HEK293 (cell line): ENCODE data around the gene RTRAF.

Experiments used
- CTCF ChIA-PET: fragments of 350-600 bp; formaldehyde crosslinking; extraction: SDS; loops from one replicate; lab custom pipeline; 2021; ENCODE audit warnings: antibody characterized with exemption; lab: Yijun Ruan, JAX
- POLR2A ChIA-PET: fragments of 300-600 bp; formaldehyde crosslinking; extraction: SDS; loops from one replicate; lab custom pipeline; 2020; ENCODE audit warnings: antibody characterized with exemption, inconsistent platforms; lab: Yijun Ruan, JAX
- H3K27ac ChIP-seq: fragments of 200-500 bp; sonication (Bioruptor generic); 2 replicates; pipeline ENCODE4 v1.5.1; 2014; ENCODE audit warnings: low read depth, low read length, control low read depth, inconsistent platforms; ENCODE audit errors: extremely low read depth
- H3K36me3 ChIP-seq, 2 experiments: fragments of 200-500 bp in 1 of 2; sonication (Bioruptor generic) in 1 of 2; 1 replicate in 1 of 2; 2 replicates in 1 of 2; pipeline ENCODE4 v1.5.1; 2014 to 2017; ENCODE audit warnings: inconsistent platforms in 2 of 2, low read length in 2 of 2; ENCODE audit not compliant: control insufficient read depth in 2 of 2, insufficient read depth in 1 of 2
- H3K4me1 ChIP-seq: fragments of 200-500 bp; sonication (Bioruptor generic); 2 replicates; pipeline ENCODE4 v1.5.1; 2014; ENCODE audit warnings: mild to moderate bottlenecking, low read length, inconsistent platforms; ENCODE audit not compliant: control insufficient read depth, insufficient read depth
- H3K4me3 ChIP-seq: 2 replicates; pipeline ENCODE4 v1.5.1; 2011; ENCODE audit warnings: low read depth, mild to moderate bottlenecking, control low read depth, low read length, moderate library complexity
- H3K9me3 ChIP-seq: fragments of 200-500 bp; sonication (Bioruptor generic); 2 replicates; pipeline ENCODE4 v1.5.1; 2014; ENCODE audit warnings: low read depth, low read length, inconsistent platforms; ENCODE audit not compliant: control insufficient read depth, insufficient read depth
- BCL11B ChIP-seq: fragments of 450-650 bp; formaldehyde crosslinking; IDR thresholded peaks from 2 replicates; pipeline ENCODE4 v1.5.1; 2016; ENCODE audit warnings: low read depth, missing biosample characterization, missing genetic modification characterization
- EGR2 ChIP-seq: fragments of 450-650 bp; formaldehyde crosslinking; IDR thresholded peaks from 2 replicates; pipeline ENCODE4 v1.5.1; 2016; ENCODE audit warnings: low read depth, missing biosample characterization, missing genetic modification characterization
- GFI1B ChIP-seq: fragments of 450-650 bp; formaldehyde crosslinking; IDR thresholded peaks from 2 replicates; pipeline ENCODE4 v1.5.1; 2016; ENCODE audit warnings: missing biosample characterization, missing genetic modification characterization
- GLIS2 ChIP-seq: fragments of 450-650 bp; formaldehyde crosslinking; IDR thresholded peaks from 2 replicates; pipeline ENCODE4 v1.5.1; 2016; ENCODE audit warnings: missing biosample characterization, missing genetic modification characterization
- MEIS1 ChIP-seq: sonication (generic); formaldehyde crosslinking; IDR thresholded peaks from 2 replicates; pipeline ENCODE4 v1.8.1; 2022; ENCODE audit warnings: missing genetic modification reagents, mild to moderate bottlenecking, borderline replicate concordance
- PRDM1 ChIP-seq: fragments of 450-650 bp; formaldehyde crosslinking; IDR thresholded peaks from 2 replicates; pipeline ENCODE4; 2016; ENCODE audit warnings: missing biosample characterization, missing genetic modification characterization
- WT1 ChIP-seq: fragments of 450-650 bp; formaldehyde crosslinking; IDR thresholded peaks from 2 replicates; pipeline ENCODE4 v1.5.1; 2016; ENCODE audit warnings: missing biosample characterization, missing genetic modification characterization
- ZBTB7A ChIP-seq: fragments of 450-650 bp; formaldehyde crosslinking; IDR thresholded peaks from 2 replicates; pipeline ENCODE4 v1.5.1; 2016; ENCODE audit warnings: low read depth, missing biosample characterization, missing genetic modification characterization
- ZBTB8A ChIP-seq: fragments of 450-650 bp; formaldehyde crosslinking; IDR thresholded peaks from 2 replicates; pipeline ENCODE4 v1.5.1; 2016; ENCODE audit warnings: missing biosample characterization, missing genetic modification characterization
- ZEB2 ChIP-seq: fragments of 450-650 bp; formaldehyde crosslinking; IDR thresholded peaks from 2 replicates; pipeline ENCODE4 v1.5.1; 2016; ENCODE audit warnings: missing biosample characterization, missing genetic modification characterization
- ZFP3 ChIP-seq: fragments of 450-650 bp; formaldehyde crosslinking; IDR thresholded peaks from 2 replicates; pipeline ENCODE4 v1.5.1; 2016; ENCODE audit warnings: low read depth, missing biosample characterization, missing genetic modification characterization
- ZNF112 ChIP-seq: fragments of 450-650 bp; formaldehyde crosslinking; IDR thresholded peaks from 2 replicates; pipeline ENCODE4 v1.5.0; 2017; ENCODE audit warnings: missing biosample characterization, missing genetic modification characterization
- ZNF138 ChIP-seq: fragments of 450-650 bp; formaldehyde crosslinking; IDR thresholded peaks from 2 replicates; pipeline ENCODE4 v1.5.1; 2016; ENCODE audit warnings: missing biosample characterization, missing genetic modification characterization, borderline replicate concordance
- ZNF157 ChIP-seq: fragments of 450-650 bp; formaldehyde crosslinking; IDR thresholded peaks from 2 replicates; pipeline ENCODE4 v1.5.1; 2016; ENCODE audit warnings: missing biosample characterization, missing genetic modification characterization
- ZNF174 ChIP-seq: fragments of 450-650 bp; formaldehyde crosslinking; IDR thresholded peaks from 2 replicates; pipeline ENCODE4 v1.5.0; 2017; ENCODE audit warnings: missing biosample characterization, mild to moderate bottlenecking, missing genetic modification characterization
- ZNF223 ChIP-seq: fragments of 450-650 bp; formaldehyde crosslinking; IDR thresholded peaks from 2 replicates; pipeline ENCODE4 v1.5.1; 2016; ENCODE audit warnings: missing biosample characterization, missing genetic modification characterization
- ZNF23 ChIP-seq: fragments of 450-650 bp; formaldehyde crosslinking; IDR thresholded peaks from 2 replicates; pipeline ENCODE4 v1.5.1; 2016; ENCODE audit warnings: missing biosample characterization, missing genetic modification characterization, borderline replicate concordance
- ZNF366 ChIP-seq: fragments of 450-650 bp; formaldehyde crosslinking; conservative IDR thresholded peaks from 2 replicates; pipeline ENCODE4 v1.5.1; 2016; ENCODE audit warnings: missing biosample characterization, missing genetic modification characterization
- ZNF514 ChIP-seq: fragments of 450-650 bp; formaldehyde crosslinking; IDR thresholded peaks from 2 replicates; pipeline ENCODE4 v1.5.1; 2016; ENCODE audit warnings: missing biosample characterization, missing genetic modification characterization
- ZNF544 ChIP-seq: fragments of 450-650 bp; formaldehyde crosslinking; IDR thresholded peaks from 2 replicates; pipeline ENCODE4 v1.5.0; 2017; ENCODE audit warnings: missing biosample characterization, missing genetic modification characterization
- ZNF549 ChIP-seq: fragments of 450-650 bp; IDR thresholded peaks from 2 replicates; pipeline ENCODE4 v1.5.1; 2018; ENCODE audit warnings: missing biosample characterization, missing genetic modification characterization, mild to moderate bottlenecking, inconsistent platforms, moderate library complexity
- ZNF560 ChIP-seq: fragments of 450-650 bp; formaldehyde crosslinking; IDR thresholded peaks from 2 replicates; pipeline ENCODE4 v1.5.1; 2017; ENCODE audit warnings: missing biosample characterization, missing genetic modification characterization, borderline replicate concordance
- ZNF571 ChIP-seq: fragments of 450-650 bp; formaldehyde crosslinking; IDR thresholded peaks from 2 replicates; pipeline ENCODE4 v1.5.0; 2017; ENCODE audit warnings: missing biosample characterization, missing genetic modification characterization
- ZNF600 ChIP-seq: fragments of 450-650 bp; formaldehyde crosslinking; IDR thresholded peaks from 2 replicates; pipeline ENCODE4 v1.5.1; 2016; ENCODE audit warnings: missing biosample characterization, missing genetic modification characterization
- ZNF623 ChIP-seq: fragments of 450-650 bp; formaldehyde crosslinking; IDR thresholded peaks from 2 replicates; pipeline ENCODE4 v1.5.1; 2016; ENCODE audit warnings: missing biosample characterization, missing genetic modification characterization
- ZNF76 ChIP-seq: fragments of 450-650 bp; formaldehyde crosslinking; IDR thresholded peaks from 2 replicates; pipeline ENCODE4; 2016; ENCODE audit warnings: low read depth, missing biosample characterization, missing genetic modification characterization, borderline replicate concordance
- ZNF792 ChIP-seq: fragments of 450-650 bp; formaldehyde crosslinking; IDR thresholded peaks from 2 replicates; pipeline ENCODE4 v1.5.1; 2016; ENCODE audit warnings: missing biosample characterization, missing genetic modification characterization
- ZNF837 ChIP-seq: fragments of 450-650 bp; formaldehyde crosslinking; IDR thresholded peaks from 2 replicates; pipeline ENCODE4 v1.5.1; 2016; ENCODE audit warnings: missing biosample characterization, missing genetic modification characterization
- TF ChIP-seq, protein P1 (sequence below): fragments of 450-650 bp; formaldehyde crosslinking; IDR thresholded peaks from 2 replicates; pipeline ENCODE4 v1.5.1; 2016; ENCODE audit warnings: missing biosample characterization, missing genetic modification characterization, borderline replicate concordance

Gene RTRAF

DNA sequence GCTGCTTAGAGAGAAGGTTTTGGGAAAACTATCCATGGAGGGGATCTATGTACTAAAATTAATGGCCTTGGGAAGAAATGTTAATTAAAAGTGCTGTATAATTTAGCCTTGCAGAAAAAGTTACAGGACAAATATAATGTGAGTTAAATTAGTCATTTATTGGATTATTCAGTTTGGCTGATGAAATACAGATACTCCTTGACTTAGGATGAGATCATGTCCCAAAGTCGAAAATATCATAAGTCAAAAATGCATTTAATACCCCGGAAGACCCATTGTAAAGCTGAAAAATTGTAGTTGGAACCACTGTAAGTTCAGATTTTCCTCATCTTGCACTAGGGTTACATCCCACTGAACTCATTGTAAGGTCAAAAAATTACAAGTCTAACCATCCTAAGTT lies 9.7 kb downstream of the RTRAF start:
- H3K9me3 ChIP-seq = no peaks in the 10 kb centered on the region
- TF ChIP-seq ZFP3 (no peak), ZNF223 (tag by site-specific recombination) (no peak), WT1 (tag by site-specific recombination) (no peak), ZNF560 (no peak), ZNF544 (tag by site-specific recombination) (no peak), ZBTB8A (tag by site-specific recombination) (no peak), GFI1B (tag by site-specific recombination) (no peak), ZNF174 (tag by site-specific recombination) (no peak), ZNF514 (tag by site-specific recombination) (no peak), ZNF837 (tag by site-specific recombination) (no peak), ZNF623 (no peak), ZBTB7A (tag by site-specific recombination) (no peak), BCL11B (tag by site-specific recombination) (no peak), ZNF600 (no peak), ZNF549 (tag by site-specific recombination) (no peak), ZNF792 (tag by site-specific recombination) (no peak), ZNF571 (tag by site-specific recombination) (no peak)
- H3K36me3 ChIP-seq = peaks cover 52 to 98% of the 10 kb centered on the region in 2 experiments; a peak in 2 of 3 replicates
- ChIA-PET POLR2A (no interaction called here), CTCF (interaction anchor here (0.6 kb wide), 1 partner anchor 132 kb away, joined by 3 read pairs; no protein-coding TSS in a partner anchor)
- H3K4me1 ChIP-seq = no peaks in the 10 kb centered on the region
- H3K4me3 ChIP-seq = no peak overlapping the region
- no peak overlapping the region for H3K27ac ChIP-seq

DNA sequence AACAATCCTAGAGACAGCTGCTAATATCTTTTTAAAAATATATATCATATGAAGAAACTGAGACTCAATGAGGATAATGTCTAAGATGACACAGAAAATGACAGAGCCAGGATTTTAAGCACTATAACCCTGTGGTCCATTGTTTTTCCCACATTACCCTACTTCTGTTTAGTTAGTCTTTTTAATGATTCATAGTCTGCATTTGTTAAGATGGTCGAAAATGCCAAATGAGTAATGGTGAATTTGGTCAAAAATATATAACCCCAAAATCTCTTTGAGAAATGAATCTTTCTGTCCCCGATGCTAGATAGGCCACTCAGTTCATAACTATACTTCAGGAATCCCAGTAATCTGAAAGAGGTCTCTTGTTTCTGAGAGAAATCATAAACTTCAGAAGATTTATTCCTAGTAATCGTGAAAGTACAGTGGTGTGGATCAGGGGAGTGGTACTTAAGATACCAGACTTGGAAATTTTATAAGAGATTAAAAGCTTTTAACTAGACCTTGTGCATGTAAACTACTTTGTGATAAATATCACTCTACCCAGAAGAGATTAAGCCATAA lies 10.8 kb downstream of the RTRAF start:
- TF ChIP-seq ZNF157 (tag by site-specific recombination) (no peak), ZNF112 (no peak), ZNF76 (no peak), MEIS1 (CRISPR knock-in tag) (no peak), GFI1B (tag by site-specific recombination) (no peak), ZNF366 (no peak), EGR2 (tag by site-specific recombination) (no peak), ZNF23 (tag by site-specific recombination) (no peak), ZNF623 (no peak), PRDM1 (tag by site-specific recombination) (no peak), GLIS2 (tag by site-specific recombination) (no peak), ZNF138 (no peak), ZEB2 (tag by site-specific recombination) (no peak)
- TF ChIP-seq, protein P1, sequence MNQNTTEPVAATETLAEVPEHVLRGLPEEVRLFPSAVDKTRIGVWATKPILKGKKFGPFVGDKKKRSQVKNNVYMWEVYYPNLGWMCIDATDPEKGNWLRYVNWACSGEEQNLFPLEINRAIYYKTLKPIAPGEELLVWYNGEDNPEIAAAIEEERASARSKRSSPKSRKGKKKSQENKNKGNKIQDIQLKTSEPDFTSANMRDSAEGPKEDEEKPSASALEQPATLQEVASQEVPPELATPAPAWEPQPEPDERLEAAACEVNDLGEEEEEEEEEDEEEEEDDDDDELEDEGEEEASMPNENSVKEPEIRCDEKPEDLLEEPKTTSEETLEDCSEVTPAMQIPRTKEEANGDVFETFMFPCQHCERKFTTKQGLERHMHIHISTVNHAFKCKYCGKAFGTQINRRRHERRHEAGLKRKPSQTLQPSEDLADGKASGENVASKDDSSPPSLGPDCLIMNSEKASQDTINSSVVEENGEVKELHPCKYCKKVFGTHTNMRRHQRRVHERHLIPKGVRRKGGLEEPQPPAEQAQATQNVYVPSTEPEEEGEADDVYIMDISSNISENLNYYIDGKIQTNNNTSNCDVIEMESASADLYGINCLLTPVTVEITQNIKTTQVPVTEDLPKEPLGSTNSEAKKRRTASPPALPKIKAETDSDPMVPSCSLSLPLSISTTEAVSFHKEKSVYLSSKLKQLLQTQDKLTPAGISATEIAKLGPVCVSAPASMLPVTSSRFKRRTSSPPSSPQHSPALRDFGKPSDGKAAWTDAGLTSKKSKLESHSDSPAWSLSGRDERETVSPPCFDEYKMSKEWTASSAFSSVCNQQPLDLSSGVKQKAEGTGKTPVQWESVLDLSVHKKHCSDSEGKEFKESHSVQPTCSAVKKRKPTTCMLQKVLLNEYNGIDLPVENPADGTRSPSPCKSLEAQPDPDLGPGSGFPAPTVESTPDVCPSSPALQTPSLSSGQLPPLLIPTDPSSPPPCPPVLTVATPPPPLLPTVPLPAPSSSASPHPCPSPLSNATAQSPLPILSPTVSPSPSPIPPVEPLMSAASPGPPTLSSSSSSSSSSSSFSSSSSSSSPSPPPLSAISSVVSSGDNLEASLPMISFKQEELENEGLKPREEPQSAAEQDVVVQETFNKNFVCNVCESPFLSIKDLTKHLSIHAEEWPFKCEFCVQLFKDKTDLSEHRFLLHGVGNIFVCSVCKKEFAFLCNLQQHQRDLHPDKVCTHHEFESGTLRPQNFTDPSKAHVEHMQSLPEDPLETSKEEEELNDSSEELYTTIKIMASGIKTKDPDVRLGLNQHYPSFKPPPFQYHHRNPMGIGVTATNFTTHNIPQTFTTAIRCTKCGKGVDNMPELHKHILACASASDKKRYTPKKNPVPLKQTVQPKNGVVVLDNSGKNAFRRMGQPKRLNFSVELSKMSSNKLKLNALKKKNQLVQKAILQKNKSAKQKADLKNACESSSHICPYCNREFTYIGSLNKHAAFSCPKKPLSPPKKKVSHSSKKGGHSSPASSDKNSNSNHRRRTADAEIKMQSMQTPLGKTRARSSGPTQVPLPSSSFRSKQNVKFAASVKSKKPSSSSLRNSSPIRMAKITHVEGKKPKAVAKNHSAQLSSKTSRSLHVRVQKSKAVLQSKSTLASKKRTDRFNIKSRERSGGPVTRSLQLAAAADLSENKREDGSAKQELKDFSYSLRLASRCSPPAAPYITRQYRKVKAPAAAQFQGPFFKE (tag by site-specific recombination) = no peak
- Histone ChIP-seq H3K36me3 (peaks cover 55 to 98% of the 10 kb centered on the region in 2 experiments; a peak in 2 of 3 replicates), H3K4me1 (no peaks in the 10 kb centered on the region), H3K27ac (no peak overlapping the region), H3K9me3 (no peaks in the 10 kb centered on the region), H3K4me3 (no peak overlapping the region)
- CTCF ChIA-PET = no interaction called here
- POLR2A ChIA-PET = no interaction called here
